PC-9 (cell line): ENCODE data around the gene TFE3. TPM values are rescaled to one million over a fixed set of nuclear protein-coding genes. Genes with fewer than 3 reads are reported as not detected.
A peak's percentile ranks its signal among the peaks of the same experiment; 100 is the strongest.

Experiments used
- BruUV-seq: library from RNA; stranded (reverse); fragments of 400-500 nt; replicated peaks from 2 replicates; lab custom pipeline; 2021; lab: Mats Ljungman, UMichigan
- CTCF ChIA-PET: fragments of 300-600 bp; sonication (Branson Sonifier 250); formaldehyde crosslinking; loops from one replicate; lab custom pipeline; 2022; ENCODE audit warnings: antibody characterized with exemption; lab: Charles Lee
- POLR2A ChIA-PET: fragments of 300-600 bp; sonication (Branson Sonifier 250); formaldehyde crosslinking; loops from one replicate; lab custom pipeline; 2022; ENCODE audit warnings: antibody characterized with exemption; ENCODE audit not compliant: unreplicated experiment; lab: Charles Lee
- DNase-seq, 2 experiments: peaks; one replicate each; pipeline versions ENCODE4 v3.0.0 to v3.0.0-alpha.2; 2015 to 2022; ENCODE audit warnings: mixed read lengths in 1 of 2
- H2AFZ ChIP-seq: fragments of 200-600 bp; sonication (generic); 2 replicates; pipeline ENCODE4 v1.8.1; 2017; ENCODE audit warnings: antibody characterized with exemption
- H3F3A ChIP-seq: fragments of 200-600 bp; sonication (generic); 2 replicates; pipeline ENCODE4 v1.8.1; 2017; ENCODE audit warnings: antibody characterized with exemption, mild to moderate bottlenecking, low read depth; ENCODE audit not compliant: insufficient read depth
- H3K27ac ChIP-seq: fragments of 200-600 bp; sonication (generic); 2 replicates; pipeline ENCODE4 v1.6.1; 2016; ENCODE audit warnings: mixed run types
- H3K27me3 ChIP-seq: fragments of 200-600 bp; sonication (generic); 2 replicates; pipeline ENCODE4 v1.6.1; 2016; ENCODE audit warnings: low read depth, mixed run types; ENCODE audit not compliant: insufficient read depth
- H3K36me3 ChIP-seq: fragments of 200-600 bp; sonication (generic); 2 replicates; pipeline ENCODE4 v1.6.1; 2016; ENCODE audit warnings: low read depth, mixed run types
- H3K4me1 ChIP-seq: fragments of 200-600 bp; sonication (generic); replicated peaks from 2 replicates; pipeline ENCODE4 v1.6.1; 2016; ENCODE audit warnings: mixed run types; ENCODE audit not compliant: insufficient read depth
- H3K4me2 ChIP-seq: fragments of 200-600 bp; sonication (generic); 2 replicates; pipeline ENCODE4 v1.6.1; 2017; ENCODE audit warnings: mixed run types
- H3K4me3 ChIP-seq: fragments of 200-600 bp; sonication (generic); 2 replicates; pipeline ENCODE4 v1.6.1; 2016; ENCODE audit warnings: mixed run types
- H3K79me2 ChIP-seq: fragments of 200-600 bp; sonication (generic); 2 replicates; pipeline ENCODE4 v1.6.1; 2017; ENCODE audit warnings: low read depth, mixed run types
- H3K9me2 ChIP-seq: fragments of 200-600 bp; sonication (generic); 2 replicates; pipeline ENCODE4 v1.8.1; 2017; ENCODE audit warnings: mild to moderate bottlenecking; ENCODE audit not compliant: insufficient read depth
- H3K9me3 ChIP-seq: fragments of 200-600 bp; sonication (generic); 2 replicates; pipeline ENCODE4 v1.8.1; 2016; ENCODE audit warnings: low read depth; ENCODE audit not compliant: insufficient read depth
- H4K20me1 ChIP-seq: fragments of 200-600 bp; sonication (generic); 2 replicates; pipeline ENCODE4 v1.8.1; 2017; ENCODE audit not compliant: insufficient read depth
- CTCF ChIP-seq: fragments of 200-600 bp; sonication (generic); conservative IDR thresholded peaks from 2 replicates; pipeline ENCODE4 v1.6.1; 2017; ENCODE audit warnings: mixed run types, antibody characterized with exemption, mild to moderate bottlenecking, moderate library complexity
- EZH2 ChIP-seq: fragments of 200-600 bp; sonication (generic); IDR thresholded peaks from 2 replicates; pipeline ENCODE4 v1.8.0; 2017; ENCODE audit warnings: antibody characterized with exemption, low read depth
- intact Hi-C: fragments of 100-400 bp; cut with micrococcal nuclease; formaldehyde crosslinking; loops from one replicate; pipeline ENCODE4 v1.10.0; 2022; ENCODE audit not compliant: unreplicated experiment
- total RNA-seq: library from RNA; stranded (reverse); gene quantifications from 2 replicates; pipeline ENCODE4 v1.2.3, GENCODE V29; 2021

Gene TFE3
- total RNA-seq, 1 experiment from 2014 or later, result 33.7 TPM

DNA sequence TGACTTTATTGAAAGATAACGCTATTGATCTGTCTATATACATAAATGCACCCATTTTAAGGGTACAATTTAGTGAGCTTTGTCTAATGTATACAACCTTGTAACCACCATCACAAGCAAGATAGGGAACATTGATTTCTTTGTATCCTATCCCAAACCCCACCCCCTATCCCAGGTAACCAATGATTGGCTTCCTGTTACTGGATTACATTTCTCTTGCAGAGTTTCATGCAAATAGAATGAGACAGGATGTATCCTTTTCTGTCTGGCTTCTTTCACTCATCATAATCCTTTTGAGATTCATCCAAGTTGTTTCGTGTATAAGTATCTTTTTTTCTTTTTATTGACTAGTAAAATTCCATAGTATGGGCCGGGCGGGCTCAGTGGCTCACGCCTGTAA is 39.5 kb downstream of the TFE3 start:
- ChIA-PET POLR2A (no interaction called here), CTCF (no interaction called here)
- Histone ChIP-seq H3K36me3 (no peaks in the 10 kb centered on the region), H3K79me2 (0 out of 2 replicates have a peak, but pooled peaks cover 6% of the 10 kb centered on the region), H4K20me1 (no peaks in the 10 kb centered on the region), H3K4me1 (no peaks in the 10 kb centered on the region), H3F3A (no peaks in the 10 kb centered on the region), H3K4me3 (no peak overlapping the region), H3K9me3 (no peaks in the 10 kb centered on the region), H2AFZ (no peak overlapping the region), H3K9me2 (no peaks in the 10 kb centered on the region), H3K27ac (no peak overlapping the region), H3K4me2 (no peak overlapping the region), H3K27me3 (no peaks in the 10 kb centered on the region)
- TF ChIP-seq CTCF (no peak), EZH2 (no peak)
- no peak for DNase-seq
- no TSS peak for BruUV-seq
- intact Hi-C loops, result loop anchor here (5.0 kb wide), 1 partner anchor 39 kb away; the partner anchor contains the start of gene TFE3

GRCh38 chrX:49002091-49002935 is 40.8 kb downstream of the TFE3 start, which contains the start of gene GRIPAP1:
Gene GRIPAP1 (minus strand): TSS chrX:49002264. CDS start chrX:49002229, 35 bp downstream.
- Histone ChIP-seq H3K4me3 (peak within 1 kb of the TSS; percentile 64), H3F3A (no peaks in the 10 kb centered on the region), H3K27ac (peak within 1 kb of the TSS; percentile 92), H3K9me3 (no peaks in the 10 kb centered on the region), H3K9me2 (no peaks in the 10 kb centered on the region), H3K4me1 (no peaks in the 10 kb centered on the region), H2AFZ (peak within 1 kb of the TSS; percentile 79), H3K4me2 (peak within 1 kb of the TSS; percentile 62), H3K36me3 (no peaks in the 10 kb centered on the region), H3K79me2 (0 out of 2 replicates have a peak, but pooled peaks cover 6% of the 10 kb centered on the region), H3K27me3 (no peaks in the 10 kb centered on the region), H4K20me1 (no peaks in the 10 kb centered on the region)
- TF ChIP-seq EZH2 (no peak), CTCF (no peak)
- ChIA-PET CTCF (interaction anchor here (0.6 to 0.7 kb wide), 3 partner anchors 35 to 121 kb away, joined by 3 to 16 read pairs (median 3); partner anchors contain the start of gene SLC35A2), POLR2A (interaction anchor here (0.6 kb wide), 3 partner anchors 13 to 72 kb away, joined by 9 to 29 read pairs (median 25); partner anchors contain the start of gene TFE3)
- intact Hi-C loops, result loop anchor here (5.0 kb wide), 1 partner anchor 40 kb away; the partner anchor contains the start of gene TFE3
- no TSS peak for BruUV-seq
- DNase-seq, result peak; percentile 42 to 60

DNA sequence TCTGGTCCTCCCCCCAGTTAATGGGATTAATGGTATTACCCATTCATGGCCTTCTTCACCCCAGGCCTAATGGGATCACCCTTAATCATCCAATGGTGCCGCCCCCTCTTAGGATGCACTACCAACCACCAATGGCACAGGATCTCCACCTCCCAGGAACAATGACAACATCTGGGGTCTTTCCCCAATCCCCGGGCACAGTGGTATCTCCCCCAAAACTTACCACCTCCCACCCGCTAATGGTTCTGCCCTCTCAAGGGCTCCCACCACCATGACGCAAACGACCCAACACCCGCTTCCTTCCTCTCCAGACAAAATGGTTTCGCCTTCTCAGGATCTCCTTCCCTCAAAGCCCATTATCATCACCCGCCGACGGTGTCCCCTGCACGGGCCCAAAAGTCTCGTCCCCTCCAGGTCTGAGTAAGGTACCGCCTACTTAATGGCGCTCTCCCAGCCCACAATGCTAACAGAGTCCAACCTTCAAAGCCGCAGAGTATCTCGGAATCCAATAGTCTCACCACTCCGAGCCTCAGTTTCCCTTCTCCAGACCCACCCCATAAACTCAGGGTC is 41.6 kb downstream of the TFE3 start:
- ChIA-PET POLR2A (interaction anchor here (0.6 kb wide), 1 partner anchor 14 kb away, joined by 9 read pairs; no protein-coding TSS in a partner anchor), CTCF (interaction anchor here (0.7 kb wide), 1 partner anchor 121 kb away, joined by 3 read pairs; no protein-coding TSS in a partner anchor)
- no peaks in the 10 kb centered on the region for H3K9me2 ChIP-seq
- no peaks in the 10 kb centered on the region for H3K27me3 ChIP-seq
- TF ChIP-seq EZH2 (no peak), CTCF (no peak)
- H4K20me1 ChIP-seq, result no peaks in the 10 kb centered on the region
- H3K27ac ChIP-seq, result peak overlapping the region; percentile 92; the same call in 1 of the 2 replicates
- 0 out of 2 replicates have a peak, but pooled peaks cover 6% of the 10 kb centered on the region for H3K79me2 ChIP-seq
- peak in 1 of 2 experiments; percentile 0 for DNase-seq
- H3F3A ChIP-seq, result no peaks in the 10 kb centered on the region
- H3K36me3 ChIP-seq, result no peaks in the 10 kb centered on the region
- no peaks in the 10 kb centered on the region for H3K9me3 ChIP-seq
- no peaks in the 10 kb centered on the region for H3K4me1 ChIP-seq
- no TSS peak for BruUV-seq
- peak overlapping the region; percentile 64 for H3K4me3 ChIP-seq
- peak overlapping the region; percentile 62 for H3K4me2 ChIP-seq
- intact Hi-C loops, result loop anchor here (5.0 kb wide), 1 partner anchor 41 kb away; the partner anchor contains the start of gene TFE3
- H2AFZ ChIP-seq, result peak overlapping the region; percentile 79
